CD4-positive, alpha-beta T cell (primary cell): Measurements from ENCODE around the gene OSMR. TPM values are rescaled to one million over a fixed set of nuclear protein-coding genes. Genes with fewer than 3 reads are reported as not detected.

Source experiments
- ATAC-seq: fragments of 200-7000 bp; cut with Tn5 transposase; one replicate; pipeline ENCODE4 v1.10.0; 2022; ENCODE audit warnings: mild to moderate bottlenecking; ENCODE audit not compliant: poor library complexity
- CTCF ChIA-PET: fragments of 350-600 bp; sonication (Branson Sonifier 250); formaldehyde crosslinking; loops from one replicate; lab custom pipeline; 2021; ENCODE audit warnings: antibody characterized with exemption, inconsistent platforms; lab: Charles Lee
- POLR2A ChIA-PET: fragments of 350-600 bp; sonication (Branson Sonifier 250); formaldehyde crosslinking; loops from one replicate; lab custom pipeline; 2021; ENCODE audit warnings: antibody characterized with exemption, inconsistent platforms; lab: Charles Lee
- DNase-seq, 14 experiments: peaks; one replicate each; pipeline ENCODE4 v3.0.0-alpha.2; 2013 to 2020; ENCODE audit warnings: mixed read lengths in 2 of 14
- H3K27ac ChIP-seq, 2 donors: one replicate each; pipeline versions ENCODE4 v1.5.1 to v1.7.0; 2013; ENCODE audit warnings: low read length in 2 of 2, low read depth in 1 of 2, mild to moderate bottlenecking in 1 of 2
- H3K27me3 ChIP-seq, 2 experiments: 1 replicate in 1 of 2; 2 replicates in 1 of 2; pipeline versions ENCODE4 v1.6.1 to v1.7.0; 2013; ENCODE audit warnings: low read length in 2 of 2, control low read depth in 1 of 2, mild to moderate bottlenecking in 1 of 2, moderate library complexity in 1 of 2; ENCODE audit not compliant: insufficient read depth in 2 of 2, control insufficient read depth in 1 of 2
- H3K36me3 ChIP-seq: one replicate; pipeline ENCODE4 v1.6.1; 2013; ENCODE audit warnings: low read length, control low read depth; ENCODE audit not compliant: insufficient read depth
- H3K4me1 ChIP-seq: one replicate; pipeline ENCODE4 v1.6.1; 2013; ENCODE audit warnings: low read length, control low read depth; ENCODE audit not compliant: insufficient read depth
- H3K4me3 ChIP-seq: one replicate; pipeline ENCODE4 v1.5.1; 2013; ENCODE audit warnings: mild to moderate bottlenecking, low read length, moderate library complexity
- H3K9me3 ChIP-seq, 2 experiments: 1 replicate in 1 of 2; 2 replicates in 1 of 2; pipeline versions ENCODE4 v1.6.1 to v1.7.0; 2013; ENCODE audit warnings: low read length in 2 of 2, mild to moderate bottlenecking in 2 of 2, control low read depth in 1 of 2, moderate library complexity in 1 of 2; ENCODE audit not compliant: control insufficient read depth in 1 of 2, insufficient read depth in 1 of 2
- H3K27ac Mint-ChIP-seq: one replicate; pipeline ENCODE4 v1.8.0; 2020; ENCODE audit warnings: mixed read lengths
- H3K27me3 Mint-ChIP-seq: one replicate; pipeline ENCODE4 v1.8.0; 2021; ENCODE audit warnings: mixed read lengths
- H3K36me3 Mint-ChIP-seq: one replicate; pipeline ENCODE4 v1.8.0; 2021; ENCODE audit warnings: low read depth, mixed read lengths
- H3K4me1 Mint-ChIP-seq: one replicate; pipeline ENCODE4 v1.8.0; 2021; ENCODE audit warnings: low read depth, mixed read lengths
- H3K4me3 Mint-ChIP-seq: one replicate; pipeline ENCODE4 v1.8.0; 2020; ENCODE audit warnings: mild to moderate bottlenecking, mixed read lengths
- H3K9me3 Mint-ChIP-seq: one replicate; pipeline ENCODE4 v1.8.0; 2020; ENCODE audit warnings: mixed read lengths
- CTCF ChIP-seq: fragments of 200-600 bp; IDR thresholded peaks from one replicate; pipeline ENCODE4 v1.8.0; 2022; ENCODE audit warnings: antibody characterized with exemption, mild to moderate bottlenecking
- intact Hi-C, 2 experiments: fragments of 100-400 bp; cut with DNase I in 1 of 2; cut with micrococcal nuclease in 1 of 2; formaldehyde crosslinking; loops; one replicate each; pipeline versions ENCODE4 v1.15.1 to v1.9.0; 2023 to 2025; cut with DNase I, micrococcal nuclease
- total RNA-seq, 174 experiments: library from RNA in 2 of 174; stranded (reverse) in 2 of 174; gene quantifications; one replicate each; pipeline ENCODE4 v1.2.3 and lab custom pipeline; 2021 to 2026

The OSMR gene
- total RNA-seq, 2 experiments from 2014 or later = not detected

GRCh38 chr5:38830521-38831051 lies 15.2 kb upstream of the OSMR start:
- H3K4me1 ChIP-seq = no peaks in the 10 kb centered on the region
- no peak for TF ChIP-seq CTCF
- DNase-seq (no peak), ATAC-seq (no peak)
- Mint-ChIP-seq H3K4me3 (no peak overlapping the region), H3K27me3 (peaks cover 50% of the 10 kb centered on the region), H3K36me3 (no peaks in the 10 kb centered on the region), H3K27ac (no peak overlapping the region), H3K4me1 (no peaks in the 10 kb centered on the region), H3K9me3 (no peaks in the 10 kb centered on the region)
- ChIA-PET CTCF (no interaction called here), POLR2A (no interaction called here)
- no peaks in the 10 kb centered on the region for H3K36me3 ChIP-seq
- intact Hi-C loops = loop anchor here in 1 of 2 experiments (2.0 kb wide), 1 partner anchor 718 kb away; no protein-coding TSS in a partner anchor
- H3K27ac ChIP-seq = no peak overlapping the region
- H3K4me3 ChIP-seq = no peak overlapping the region
- H3K27me3 ChIP-seq = peaks cover 5 to 12% of the 10 kb centered on the region in 2 experiments
- no peaks in the 10 kb centered on the region for H3K9me3 ChIP-seq

- Histone ChIP-seq H3K36me3 (no peaks in the 10 kb centered on the region), H3K4me3 (no peak overlapping the region), H3K4me1 (no peaks in the 10 kb centered on the region), H3K9me3 (no peaks in the 10 kb centered on the region), H3K27ac (no peak overlapping the region), H3K27me3 (peaks cover 5 to 13% of the 10 kb centered on the region in 2 experiments)
- Mint-ChIP-seq H3K27me3 (peaks cover 54% of the 10 kb centered on the region), H3K9me3 (no peaks in the 10 kb centered on the region), H3K4me3 (no peak overlapping the region), H3K36me3 (no peaks in the 10 kb centered on the region), H3K4me1 (no peaks in the 10 kb centered on the region), H3K27ac (no peak overlapping the region)
- intact Hi-C loops = loop anchor here in 1 of 2 experiments (2.0 kb wide), 1 partner anchor 718 kb away; no protein-coding TSS in a partner anchor
- no peak for DNase-seq
- no peak for ATAC-seq
- ChIA-PET POLR2A (no interaction called here), CTCF (no interaction called here)
- no peak for TF ChIP-seq CTCF
These were observed 14.7 kb upstream of the OSMR start for GRCh38 chr5:38831117-38831516.

GRCh38 chr5:38831909-38832308 lies 13.9 kb upstream of the OSMR start:
- no peaks in the 10 kb centered on the region for H3K9me3 ChIP-seq
- Mint-ChIP-seq H3K27ac (no peak overlapping the region), H3K9me3 (no peaks in the 10 kb centered on the region), H3K36me3 (no peaks in the 10 kb centered on the region), H3K4me1 (no peaks in the 10 kb centered on the region), H3K27me3 (peaks cover 48% of the 10 kb centered on the region), H3K4me3 (no peak overlapping the region)
- H3K27me3 ChIP-seq = peaks cover 3 to 15% of the 10 kb centered on the region in 2 experiments
- H3K36me3 ChIP-seq = no peaks in the 10 kb centered on the region
- no peak overlapping the region for H3K27ac ChIP-seq
- TF ChIP-seq CTCF = no peak
- peak in 1 of 14 experiments; percentile 8 for DNase-seq
- H3K4me3 ChIP-seq = no peak overlapping the region
- no peak for ATAC-seq
- ChIA-PET CTCF (no interaction called here), POLR2A (no interaction called here)
- H3K4me1 ChIP-seq = no peaks in the 10 kb centered on the region
- intact Hi-C loops = loop anchor here in 1 of 2 experiments (2.0 kb wide), 1 partner anchor 717 kb away; no protein-coding TSS in a partner anchor
